Activated naive CD8-positive, alpha-beta T cell treated with anti-CD3 and anti-CD28 coated beads, Interleukin-2, amount 10 ng/mL, durations not matched to agents 7 days and 5 days (primary cell): Measurements from ENCODE around the gene ST6GALNAC5. TPM values are rescaled to one million over a fixed set of nuclear protein-coding genes. Genes with fewer than 3 reads are reported as not detected.

Experiments
- ATAC-seq: fragments of 150-1000 bp; cut with Tn5 transposase; one replicate; pipeline ENCODE4 v1.10.0; 2021; ENCODE audit warnings: low read depth, moderate library complexity
- POLR2A ChIA-PET: fragments of 350-600 bp; sonication (Branson Sonifier 250); formaldehyde crosslinking; loops from one replicate; lab custom pipeline; 2021; ENCODE audit warnings: antibody characterized with exemption; lab: Charles Lee
- DNase-seq: peaks from one replicate; pipeline ENCODE4 v3.0.0; 2021
- H3K27ac Mint-ChIP-seq: one replicate; pipeline ENCODE4 v1.8.0; 2022; ENCODE audit warnings: mild to moderate bottlenecking, mixed read lengths
- H3K27me3 Mint-ChIP-seq: one replicate; pipeline ENCODE4 v1.8.0; 2022; ENCODE audit warnings: mild to moderate bottlenecking, moderate library complexity, mixed read lengths
- H3K36me3 Mint-ChIP-seq: one replicate; pipeline ENCODE4 v1.8.0; 2021; ENCODE audit warnings: mild to moderate bottlenecking, mixed read lengths
- H3K4me1 Mint-ChIP-seq: one replicate; pipeline ENCODE4 v1.8.0; 2021; ENCODE audit warnings: mixed read lengths
- H3K4me3 Mint-ChIP-seq: one replicate; pipeline ENCODE4 v1.8.0; 2022; ENCODE audit warnings: mild to moderate bottlenecking, moderate library complexity, mixed read lengths
- H3K9me3 Mint-ChIP-seq: one replicate; pipeline ENCODE4 v1.8.0; 2021; ENCODE audit warnings: mixed read lengths
- total RNA-seq, 2 experiments: library from RNA; stranded (reverse); gene quantifications; one replicate each; pipeline ENCODE4 v1.2.3, GENCODE V29; 2021

The ST6GALNAC5 gene
- total RNA-seq, 2 experiments from 2014 or later = not detected

DNA sequence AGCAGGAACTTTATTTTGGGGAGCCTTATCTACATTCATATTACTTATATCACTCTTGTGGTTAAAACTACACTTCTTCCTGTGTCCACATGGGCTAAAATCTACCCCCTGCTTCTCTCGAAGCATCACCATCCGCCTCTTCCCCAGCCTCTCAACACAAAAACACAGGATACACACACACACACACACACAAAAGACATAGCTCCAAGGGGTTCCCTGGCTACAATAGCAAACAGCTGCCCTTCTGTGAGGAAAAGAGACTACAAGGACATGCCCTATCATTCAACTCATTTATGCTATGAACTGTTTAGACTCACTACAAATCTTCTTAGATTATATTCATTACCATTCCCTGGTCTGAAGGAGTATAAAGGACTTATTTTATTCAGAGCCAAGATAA is 197.0 kb downstream of the ST6GALNAC5 start:
- Mint-ChIP-seq H3K27me3 (peaks cover 17% of the 10 kb centered on the region), H3K4me1 (peaks cover 9% of the 10 kb centered on the region), H3K27ac (no peak overlapping the region), H3K4me3 (no peak overlapping the region), H3K9me3 (peaks cover 4% of the 10 kb centered on the region), H3K36me3 (no peaks in the 10 kb centered on the region)
- no peak for ATAC-seq
- DNase-seq = no peak
- POLR2A ChIA-PET = no interaction called here

GRCh38 chr1:77065693-77066342 is 198.5 kb downstream of the ST6GALNAC5 start:
- peaks cover 4% of the 10 kb centered on the region for H3K9me3 Mint-ChIP-seq
- DNase-seq = no peak
- ATAC-seq = no peak
- peaks cover 10% of the 10 kb centered on the region for H3K27me3 Mint-ChIP-seq
- POLR2A ChIA-PET = no interaction called here
- no peaks in the 10 kb centered on the region for H3K36me3 Mint-ChIP-seq
- no peak overlapping the region for H3K27ac Mint-ChIP-seq
- no peak overlapping the region for H3K4me3 Mint-ChIP-seq
- peaks cover 2% of the 10 kb centered on the region for H3K4me1 Mint-ChIP-seq

DNA sequence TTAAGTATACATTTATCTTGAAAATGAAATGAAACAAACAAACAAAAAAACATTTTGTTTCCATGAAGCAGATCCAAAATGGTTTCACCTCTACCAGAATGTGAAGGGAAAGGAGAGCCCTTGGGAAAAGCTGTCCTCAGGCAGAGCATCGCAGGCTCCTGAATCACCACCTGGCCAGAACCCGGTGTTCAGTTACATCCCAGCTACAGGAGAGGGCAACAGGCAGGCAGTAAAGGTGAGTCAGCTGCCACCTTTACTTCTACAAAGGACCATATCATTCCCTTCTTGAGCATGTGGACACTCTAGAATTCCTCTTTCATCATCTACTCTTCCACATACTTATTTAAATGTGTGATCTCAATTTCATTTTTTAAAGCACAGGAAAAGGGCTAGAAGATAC is 200.7 kb downstream of the ST6GALNAC5 start:
- POLR2A ChIA-PET = no interaction called here
- DNase-seq (no peak), ATAC-seq (no peak)
- H3K27ac Mint-ChIP-seq = no peak overlapping the region
- no peaks in the 10 kb centered on the region for H3K36me3 Mint-ChIP-seq
- H3K4me3 Mint-ChIP-seq = no peak overlapping the region
- H3K9me3 Mint-ChIP-seq = peaks cover 4% of the 10 kb centered on the region
- H3K4me1 Mint-ChIP-seq = peaks cover 2% of the 10 kb centered on the region
- peaks cover 4% of the 10 kb centered on the region for H3K27me3 Mint-ChIP-seq

- POLR2A ChIA-PET = no interaction called here
- H3K27me3 Mint-ChIP-seq = peaks cover 6% of the 10 kb centered on the region
- no peak overlapping the region for H3K4me3 Mint-ChIP-seq
- H3K27ac Mint-ChIP-seq = no peak overlapping the region
- DNase-seq (no peak), ATAC-seq (no peak)
- H3K9me3 Mint-ChIP-seq = no peaks in the 10 kb centered on the region
- H3K4me1 Mint-ChIP-seq = no peaks in the 10 kb centered on the region
- H3K36me3 Mint-ChIP-seq = no peaks in the 10 kb centered on the region
Measured at GRCh38 chr1:77076759-77077158, 209.5 kb downstream of the ST6GALNAC5 start.

DNA sequence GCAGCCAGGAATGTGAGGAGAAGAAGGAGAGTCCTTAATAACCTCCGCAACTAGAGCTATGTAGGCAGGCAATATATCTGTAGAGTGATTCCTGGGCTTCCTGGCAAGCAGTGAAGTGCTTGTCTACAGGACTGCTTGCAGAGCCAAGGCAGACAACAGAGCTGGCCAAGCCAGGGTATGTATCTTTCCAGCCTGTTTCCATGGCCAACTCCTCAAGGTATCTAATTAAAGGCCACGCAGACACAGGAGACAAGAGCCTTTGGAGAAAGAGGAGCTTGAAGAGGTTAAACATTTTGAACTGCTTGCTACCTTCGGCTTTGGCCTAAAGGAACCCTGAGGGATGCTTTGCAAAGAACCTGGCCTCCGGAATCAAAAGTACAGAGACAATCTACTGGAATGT is 214.6 kb downstream of the ST6GALNAC5 start:
- no peak overlapping the region for H3K27ac Mint-ChIP-seq
- POLR2A ChIA-PET = no interaction called here
- ATAC-seq (no peak), DNase-seq (no peak)
- no peak overlapping the region for H3K4me3 Mint-ChIP-seq
- no peaks in the 10 kb centered on the region for H3K9me3 Mint-ChIP-seq
- peaks cover 5% of the 10 kb centered on the region for H3K36me3 Mint-ChIP-seq
- H3K4me1 Mint-ChIP-seq = no peaks in the 10 kb centered on the region
- H3K27me3 Mint-ChIP-seq = peaks cover 3% of the 10 kb centered on the region

- DNase-seq (no peak), ATAC-seq (no peak)
- no peaks in the 10 kb centered on the region for H3K9me3 Mint-ChIP-seq
- H3K4me1 Mint-ChIP-seq = no peaks in the 10 kb centered on the region
- no peak overlapping the region for H3K4me3 Mint-ChIP-seq
- no peaks in the 10 kb centered on the region for H3K27me3 Mint-ChIP-seq
- H3K36me3 Mint-ChIP-seq = peaks cover 5% of the 10 kb centered on the region
- H3K27ac Mint-ChIP-seq = no peak overlapping the region
- POLR2A ChIA-PET = no interaction called here
Measured at GRCh38 chr1:77084457-77084856, 217.2 kb downstream of the ST6GALNAC5 start.

- POLR2A ChIA-PET = no interaction called here
- no peaks in the 10 kb centered on the region for H3K27me3 Mint-ChIP-seq
- H3K4me3 Mint-ChIP-seq = no peak overlapping the region
- H3K36me3 Mint-ChIP-seq = peaks cover 5% of the 10 kb centered on the region
- no peak for DNase-seq
- H3K9me3 Mint-ChIP-seq = no peaks in the 10 kb centered on the region
- H3K27ac Mint-ChIP-seq = no peak overlapping the region
- ATAC-seq = no peak
- no peaks in the 10 kb centered on the region for H3K4me1 Mint-ChIP-seq
Measured at GRCh38 chr1:77085109-77085508, 217.8 kb downstream of the ST6GALNAC5 start.

DNA sequence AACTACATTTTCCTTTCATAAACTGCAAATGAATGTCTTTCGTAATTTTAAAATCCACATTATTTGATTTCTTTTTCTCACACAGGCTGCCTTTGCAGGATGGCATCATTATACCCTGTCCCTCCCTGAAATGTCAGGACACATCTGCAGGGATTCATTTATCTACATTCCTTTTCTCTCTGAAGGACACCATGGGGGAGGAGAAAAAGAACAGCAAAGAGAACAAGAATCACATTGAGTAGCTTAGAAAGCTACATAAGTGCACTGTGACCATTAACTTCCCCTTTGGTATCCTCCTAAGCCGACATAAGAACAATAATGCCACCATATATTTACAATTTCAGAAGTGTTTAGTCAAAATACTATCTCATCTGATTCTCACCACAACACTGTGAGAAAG is 222.5 kb downstream of the ST6GALNAC5 start:
- Mint-ChIP-seq H3K4me1 (no peaks in the 10 kb centered on the region), H3K36me3 (peaks cover 4% of the 10 kb centered on the region), H3K27me3 (no peaks in the 10 kb centered on the region), H3K9me3 (no peaks in the 10 kb centered on the region), H3K27ac (no peak overlapping the region), H3K4me3 (no peak overlapping the region)
- DNase-seq (no peak), ATAC-seq (no peak)
- POLR2A ChIA-PET = no interaction called here

- Mint-ChIP-seq H3K4me1 (no peaks in the 10 kb centered on the region), H3K27ac (no peak overlapping the region), H3K4me3 (no peak overlapping the region), H3K36me3 (peaks cover 7% of the 10 kb centered on the region), H3K9me3 (peaks cover 5% of the 10 kb centered on the region), H3K27me3 (no peaks in the 10 kb centered on the region)
- DNase-seq = no peak
- no peak for ATAC-seq
- POLR2A ChIA-PET = no interaction called here
Measured at GRCh38 chr1:77095236-77095635, 228.0 kb downstream of the ST6GALNAC5 start.

DNA sequence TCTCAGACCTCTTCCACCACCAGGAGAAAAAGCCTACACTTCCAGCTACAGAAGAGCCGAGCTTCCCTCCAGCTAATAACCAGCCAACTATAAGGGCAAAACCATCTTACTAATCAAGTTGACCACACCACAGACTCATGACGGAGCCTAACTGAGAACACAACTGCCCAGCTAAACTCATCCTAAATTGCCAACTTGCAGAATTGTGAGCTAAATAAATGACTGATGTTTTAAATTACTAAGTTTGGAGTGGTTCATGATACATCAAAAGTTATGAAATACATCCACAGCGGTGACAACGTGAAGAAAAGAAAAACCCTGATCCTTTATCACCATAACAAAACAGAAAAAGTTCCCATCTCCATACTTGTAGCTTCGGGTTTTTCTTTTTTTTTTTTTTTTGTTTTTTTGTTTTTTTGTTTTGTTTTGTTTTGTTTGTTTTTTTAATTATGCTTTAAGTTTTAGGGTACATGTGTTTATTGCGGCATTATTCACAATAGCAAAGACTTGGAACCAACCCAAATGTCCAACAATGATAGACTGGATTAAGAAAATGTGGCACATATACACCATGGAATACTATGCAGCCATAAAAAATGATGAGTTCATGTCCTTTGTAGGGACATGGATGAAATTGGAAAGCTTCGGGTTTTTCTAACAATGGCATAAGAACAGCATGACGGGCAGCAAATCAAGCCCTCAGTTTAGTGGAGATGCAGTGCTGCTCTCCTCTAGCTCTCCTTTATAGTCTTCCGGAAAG is 229.4 kb downstream of the ST6GALNAC5 start:
- POLR2A ChIA-PET = no interaction called here
- Mint-ChIP-seq H3K27ac (no peak overlapping the region), H3K4me1 (no peaks in the 10 kb centered on the region), H3K4me3 (no peak overlapping the region), H3K36me3 (peaks cover 6% of the 10 kb centered on the region), H3K9me3 (peaks cover 5% of the 10 kb centered on the region), H3K27me3 (no peaks in the 10 kb centered on the region)
- DNase-seq = no peak
- ATAC-seq = no peak

- no peaks in the 10 kb centered on the region for H3K27me3 Mint-ChIP-seq
- DNase-seq (no peak), ATAC-seq (no peak)
- peaks cover 7% of the 10 kb centered on the region for H3K36me3 Mint-ChIP-seq
- no peaks in the 10 kb centered on the region for H3K4me1 Mint-ChIP-seq
- no peak overlapping the region for H3K4me3 Mint-ChIP-seq
- peaks cover 7% of the 10 kb centered on the region for H3K9me3 Mint-ChIP-seq
- POLR2A ChIA-PET = no interaction called here
- H3K27ac Mint-ChIP-seq = no peak overlapping the region
Measured at GRCh38 chr1:77100875-77101274, 233.6 kb downstream of the ST6GALNAC5 start.

DNA sequence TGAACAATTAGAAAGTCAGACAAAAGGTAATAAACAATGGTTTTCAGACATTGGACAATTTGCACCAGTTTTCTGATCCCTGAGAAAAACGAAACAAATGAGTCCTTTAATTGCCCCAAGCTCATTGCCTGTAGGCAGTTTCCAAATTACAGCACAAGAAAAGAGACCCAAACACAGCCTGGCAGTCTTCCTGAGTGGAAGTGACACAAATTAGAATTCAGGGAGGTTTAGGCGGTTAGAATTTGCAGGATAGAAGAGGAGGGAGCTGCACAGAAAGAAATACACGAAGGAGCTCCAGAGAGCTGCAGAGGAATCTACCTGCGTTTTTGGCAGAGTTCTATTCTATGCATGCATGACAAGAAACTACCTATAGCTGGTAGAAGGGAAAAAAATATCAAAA is 236.2 kb downstream of the ST6GALNAC5 start:
- POLR2A ChIA-PET = no interaction called here
- ATAC-seq = no peak
- no peak overlapping the region for H3K27ac Mint-ChIP-seq
- H3K9me3 Mint-ChIP-seq = peaks cover 1% of the 10 kb centered on the region
- no peaks in the 10 kb centered on the region for H3K27me3 Mint-ChIP-seq
- no peak overlapping the region for H3K4me3 Mint-ChIP-seq
- no peak for DNase-seq
- H3K4me1 Mint-ChIP-seq = no peaks in the 10 kb centered on the region
- peaks cover 3% of the 10 kb centered on the region for H3K36me3 Mint-ChIP-seq

DNA sequence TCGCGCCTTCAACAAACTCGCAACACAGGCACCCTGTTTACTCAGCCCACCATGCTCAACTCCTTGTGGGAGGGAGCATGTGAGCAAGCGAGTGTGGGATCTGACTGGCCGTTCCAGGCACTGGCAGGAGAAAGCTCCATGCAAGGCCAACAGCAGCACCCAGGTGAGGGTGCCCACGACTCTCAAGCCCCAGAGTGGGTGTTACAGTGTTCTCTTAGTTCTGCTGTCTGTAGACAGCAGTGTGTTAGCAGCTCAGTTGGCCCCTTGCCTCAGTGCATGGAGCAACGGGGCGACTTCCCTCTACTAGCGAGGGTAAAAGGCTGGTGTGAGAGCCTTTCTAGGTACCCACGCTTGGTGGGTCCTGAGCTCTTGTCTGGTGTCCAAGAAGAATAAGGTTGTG is 237.4 kb downstream of the ST6GALNAC5 start:
- H3K4me1 Mint-ChIP-seq = no peaks in the 10 kb centered on the region
- H3K36me3 Mint-ChIP-seq = peaks cover 7% of the 10 kb centered on the region
- DNase-seq (no peak), ATAC-seq (no peak)
- H3K27me3 Mint-ChIP-seq = no peaks in the 10 kb centered on the region
- H3K4me3 Mint-ChIP-seq = no peak overlapping the region
- H3K27ac Mint-ChIP-seq = no peak overlapping the region
- POLR2A ChIA-PET = no interaction called here
- H3K9me3 Mint-ChIP-seq = peaks cover 4% of the 10 kb centered on the region
